CD4-positive, alpha-beta T cell treated with Interleukin-4 for 4 hours (primary cell): ENCODE measurements around the gene CEP128.
A peak's percentile ranks its signal among the peaks of the same experiment; 100 is the strongest.
"Not testable (repeated sequence)": the region's sequence is repeated elsewhere in the genome, so short reads cannot be mapped to it uniquely, and the experiment has no call there.

Experiments
- DNase-seq: peaks from one replicate; pipeline ENCODE4 v3.0.0-alpha.2; 2020

The CEP128 gene

GRCh38 chr14:80951491-80951890 is 10.0 kb upstream of the CEP128 start:
- DNase-seq, result no peak

GRCh38 chr14:80948291-80948690 is 6.8 kb upstream of the CEP128 start:
- DNase-seq, result no peak

GRCh38 chr14:80946797-80947196 is 5.3 kb upstream of the CEP128 start:
- DNase-seq, result no peak

- no peak for DNase-seq
These were observed 4.6 kb upstream of the CEP128 start for GRCh38 chr14:80946187-80946586.

GRCh38 chr14:80944861-80945617 is 3.5 kb upstream of the CEP128 start:
- DNase-seq, result no peak

- peak; percentile 21 for DNase-seq
These were observed 658 bp upstream of the CEP128 start for GRCh38 chr14:80942191-80942600.

GRCh38 chr14:80940146-80940545 is 1.4 kb downstream of the CEP128 start:
- peak; percentile 22 for DNase-seq

- no peak for DNase-seq
These were observed 7.9 kb downstream of the CEP128 start for GRCh38 chr14:80933686-80934085.

- DNase-seq, result no peak
These were observed 8.3 kb downstream of the CEP128 start for GRCh38 chr14:80933282-80933681.

GRCh38 chr14:80930836-80931389 is 10.6 kb downstream of the CEP128 start:
- peak; percentile 81 for DNase-seq

GRCh38 chr14:80930095-80930494 is 11.4 kb downstream of the CEP128 start:
- DNase-seq, result no peak

GRCh38 chr14:80927083-80927989 is 14.2 kb downstream of the CEP128 start:
- no peak for DNase-seq

- DNase-seq, result no peak
These were observed 15.0 kb downstream of the CEP128 start for GRCh38 chr14:80926397-80927082.

- DNase-seq, result no peak
These were observed 17.0 kb downstream of the CEP128 start for GRCh38 chr14:80924365-80925103.

- no peak for DNase-seq
These were observed 18.2 kb downstream of the CEP128 start for GRCh38 chr14:80923368-80923767.

- no peak for DNase-seq
These were observed 21.9 kb downstream of the CEP128 start for GRCh38 chr14:80919622-80920021.

GRCh38 chr14:80912013-80912412 is 29.5 kb downstream of the CEP128 start:
- DNase-seq, result not testable (repeated sequence)

GRCh38 chr14:80906946-80907345 is 34.6 kb downstream of the CEP128 start:
- DNase-seq, result no peak

- no peak for DNase-seq
These were observed 35.2 kb downstream of the CEP128 start for GRCh38 chr14:80906336-80906735.

- no peak for DNase-seq
These were observed 38.9 kb downstream of the CEP128 start for GRCh38 chr14:80902608-80903007.

GRCh38 chr14:80901822-80902221 is 39.7 kb downstream of the CEP128 start:
- no peak for DNase-seq

GRCh38 chr14:80901260-80901659 is 40.3 kb downstream of the CEP128 start:
- no peak for DNase-seq
